Prostate gland (tissue), 2 donors: ENCODE measurements around the gene B2M.

Experiments
- CTCF ChIP-seq, 4 experiments: fragments of 200-600 bp in 2 of 4; fragments of 450-650 bp in 2 of 4; sonication (generic) in 2 of 4; IDR thresholded peaks; 1 replicate in 3 of 4; 2 replicates in 1 of 4; pipeline ENCODE4 v1.5.1; 2016 to 2019; ENCODE audit warnings: antibody characterized with exemption in 4 of 4, mild to moderate bottlenecking in 2 of 4, moderate library complexity in 2 of 4
- POLR2AphosphoS5 ChIP-seq: sonication (generic); formaldehyde crosslinking; IDR thresholded peaks from one replicate; pipeline ENCODE4 v1.6.1; 2017; ENCODE audit warnings: antibody characterized with exemption

DNA sequence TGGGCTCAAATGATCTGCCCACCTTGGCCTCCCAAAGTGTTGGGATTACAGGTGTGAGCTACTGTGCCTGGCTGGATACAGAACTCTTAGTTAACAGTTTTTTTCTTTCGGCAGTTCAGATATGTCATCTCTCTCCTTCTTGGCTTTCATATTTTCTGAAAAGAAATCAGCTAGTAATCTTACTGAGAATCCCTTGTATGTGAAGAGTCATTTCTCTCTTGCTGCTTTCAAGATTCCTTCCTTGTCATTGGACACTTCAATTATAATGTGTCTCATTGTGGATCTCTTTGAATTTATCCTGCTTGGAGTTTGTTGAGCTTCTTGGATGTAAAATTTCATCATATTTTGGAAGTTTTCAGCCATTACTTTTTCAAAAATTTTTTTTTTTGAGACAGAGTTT, 42.0 kb downstream of the B2M start:
- no peak for TF ChIP-seq CTCF (IDR thresholded peaks at IDR 0.05)
- no peak for TF ChIP-seq POLR2AphosphoS5
